HepG2 (cell line): ENCODE measurements around the gene FBXW12. TPM values are rescaled to one million over a fixed set of nuclear protein-coding genes. Genes with fewer than 3 reads are reported as not detected.

Source experiments
- DNMT1 ChIP-seq: sonication (generic); formaldehyde crosslinking; IDR thresholded peaks from 2 replicates; pipeline ENCODE4 v1.5.1; 2020; ENCODE audit warnings: mild to moderate bottlenecking, missing genetic modification reagents
- EED ChIP-seq: sonication (generic); formaldehyde crosslinking; IDR thresholded peaks from 2 replicates; pipeline ENCODE4 v1.5.0; 2020; ENCODE audit warnings: mild to moderate bottlenecking, missing genetic modification reagents
- FLYWCH1 ChIP-seq: sonication (generic); formaldehyde crosslinking; IDR thresholded peaks from 2 replicates; pipeline ENCODE4 v1.8.1; 2023; ENCODE audit warnings: mild to moderate bottlenecking, missing genetic modification reagents
- FOXK1 ChIP-seq: sonication (generic); formaldehyde crosslinking; IDR thresholded peaks from 2 replicates; pipeline ENCODE4 v1.4.0; 2020; ENCODE audit warnings: low read depth, missing genetic modification reagents, borderline replicate concordance
- GABPA ChIP-seq, 2 experiments: IDR thresholded peaks; 2 replicates each; pipeline ENCODE4 v1.6.1; 2011 to 2016; ENCODE audit warnings: low read depth in 2 of 2, low read length in 1 of 2, missing biosample characterization in 1 of 2, missing genetic modification characterization in 1 of 2
- HIVEP1 ChIP-seq: sonication (generic); formaldehyde crosslinking; IDR thresholded peaks from 2 replicates; pipeline ENCODE4 v1.4.0; 2020; ENCODE audit warnings: mild to moderate bottlenecking, missing genetic modification reagents
- IRF2 ChIP-seq: IDR thresholded peaks from 2 replicates; pipeline ENCODE4 v1.6.1; 2018; ENCODE audit warnings: missing genetic modification reagents, missing compliant biosample characterization
- NCOA1 ChIP-seq: sonication (generic); formaldehyde crosslinking; IDR thresholded peaks from 2 replicates; pipeline ENCODE4 v1.9.0; 2021; ENCODE audit warnings: missing genetic modification reagents
- NONO ChIP-seq, 2 experiments: fragments of 450-650 bp in 1 of 2; sonication (generic) in 1 of 2; formaldehyde crosslinking in 1 of 2; IDR thresholded peaks in 1 of 2; conservative IDR thresholded peaks in 1 of 2; 2 replicates each; pipeline versions ENCODE4 v1.6.1 to v1.8.0; 2017 to 2022; ENCODE audit warnings: mild to moderate bottlenecking in 1 of 2, missing genetic modification reagents in 1 of 2, moderate library complexity in 1 of 2
- NR2F1 ChIP-seq, 2 experiments: fragments of 450-650 bp in 1 of 2; formaldehyde crosslinking in 1 of 2; IDR thresholded peaks; 2 replicates each; pipeline versions ENCODE4 v1.5.0 to v1.6.1; 2016 to 2020; ENCODE audit warnings: mild to moderate bottlenecking in 1 of 2, missing compliant biosample characterization in 1 of 2, missing genetic modification reagents in 1 of 2, moderate library complexity in 1 of 2
- POLR2G ChIP-seq: fragments of 200-400 bp; formaldehyde crosslinking; IDR thresholded peaks from 2 replicates; pipeline ENCODE4 v1.6.1; 2018; ENCODE audit warnings: mild to moderate bottlenecking, low read depth, low read length, moderate library complexity
- RBM22 ChIP-seq: fragments of 200-400 bp; formaldehyde crosslinking; optimal IDR thresholded peaks from 2 replicates; pipeline ENCODE3; 2017; ENCODE audit warnings: mild to moderate bottlenecking, low read length, moderate library complexity
- SMAD1 ChIP-seq: sonication (generic); formaldehyde crosslinking; IDR thresholded peaks from 2 replicates; pipeline ENCODE4 v1.4.0; 2020; ENCODE audit warnings: missing genetic modification reagents, low read depth, mild to moderate bottlenecking, borderline replicate concordance
- TBX2 ChIP-seq: sonication (generic); formaldehyde crosslinking; IDR thresholded peaks from 2 replicates; pipeline ENCODE4 v1.5.0; 2020; ENCODE audit warnings: missing genetic modification reagents, mild to moderate bottlenecking, borderline replicate concordance
- ZBTB21 ChIP-seq: sonication (generic); formaldehyde crosslinking; IDR thresholded peaks from 2 replicates; pipeline ENCODE4 v1.4.0; 2020; ENCODE audit warnings: missing genetic modification reagents
- ZNF512 ChIP-seq: sonication (generic); formaldehyde crosslinking; IDR thresholded peaks from 2 replicates; pipeline ENCODE4 v1.4.0; 2020; ENCODE audit warnings: mild to moderate bottlenecking, missing genetic modification reagents
- ZNF552 ChIP-seq: sonication (generic); formaldehyde crosslinking; IDR thresholded peaks from 2 replicates; pipeline ENCODE4 v1.9.0; 2022; ENCODE audit warnings: missing genetic modification reagents, mild to moderate bottlenecking, borderline replicate concordance
- ZNF572 ChIP-seq: sonication (generic); formaldehyde crosslinking; IDR thresholded peaks from 2 replicates; pipeline ENCODE4 v1.5.1; 2020; ENCODE audit warnings: mild to moderate bottlenecking, missing genetic modification reagents
- ZNF660 ChIP-seq: sonication (generic); formaldehyde crosslinking; IDR thresholded peaks from 2 replicates; pipeline ENCODE4 v1.5.1; 2020; ENCODE audit warnings: mild to moderate bottlenecking, low read depth, missing genetic modification reagents, borderline replicate concordance
- ZNF691 ChIP-seq: sonication (generic); formaldehyde crosslinking; IDR thresholded peaks from 2 replicates; pipeline ENCODE4 v1.4.0; 2020; ENCODE audit warnings: missing genetic modification reagents, low read depth, mild to moderate bottlenecking, borderline replicate concordance
- ZXDC ChIP-seq: sonication (generic); formaldehyde crosslinking; IDR thresholded peaks from 2 replicates; pipeline ENCODE4 v1.5.0; 2020; ENCODE audit warnings: mild to moderate bottlenecking, missing genetic modification reagents
- polyA plus RNA-seq, 8 experiments: library from polyadenylated mRNA; depleted of rRNA in 3 of 8; stranded (reverse) in 7 of 8; unstranded in 1 of 8; fragments of >200 nt; fragmentation: Illumina TruSeq in 4 of 8; extraction: Trizol in 4 of 8; gene quantifications; 2 replicates each; pipeline versions ENCODE4 v1.2.1 to v1.2.3, GENCODE V29; 2011 to 2016; ENCODE audit warnings: low read depth in 4 of 8, missing spikeins in 1 of 8, mixed read lengths in 1 of 8; ENCODE audit not compliant: insufficient read depth in 1 of 8
- total RNA-seq, 5 experiments: library from RNA; depleted of rRNA; stranded (reverse); fragments of >200 nt; fragmentation: Illumina TruSeq; extraction: Trizol; gene quantifications; 2 replicates each; pipeline ENCODE4 v1.2.3, GENCODE V29; 2016; ENCODE audit warnings: low read depth in 1 of 5

Gene FBXW12
- total and polyA plus RNA-seq, 2 of the 13 experiments (the other 11 are each of a cell fraction or from before 2014, with no cell fraction given): not detected

- TF ChIP-seq ZNF660 (CRISPR knock-in tag): no peak
- TF ChIP-seq EED (CRISPR knock-in tag): no peak
- no peak for TF ChIP-seq FLYWCH1
- no peak for TF ChIP-seq ZNF572 (CRISPR knock-in tag)
- TF ChIP-seq SMAD1 (CRISPR knock-in tag): no peak
- TF ChIP-seq NR2F1 (CRISPR knock-in tag; IDR thresholded peaks at IDR 0.05): no peak
- TF ChIP-seq POLR2G: peak; percentile 46; the same call in 1 of the 2 replicates
- TF ChIP-seq RBM22: peak; percentile 64
- TF ChIP-seq FOXK1 (CRISPR knock-in tag): no peak
- no peak for TF ChIP-seq HIVEP1 (CRISPR knock-in tag)
- no peak for TF ChIP-seq GABPA (IDR thresholded peaks at IDR 0.05; ENCODE audit: low read depth, low read length)
- no peak for TF ChIP-seq GABPA (CRISPR knock-in tag; IDR thresholded peaks at IDR 0.05; ENCODE audit: low read depth)
- TF ChIP-seq ZNF691 (CRISPR knock-in tag): no peak
- no peak for TF ChIP-seq ZXDC (CRISPR knock-in tag)
- TF ChIP-seq ZNF552 (CRISPR knock-in tag): no peak
- TF ChIP-seq ZBTB21 (CRISPR knock-in tag): no peak
- no peak for TF ChIP-seq ZNF512 (CRISPR knock-in tag)
- no peak for TF ChIP-seq TBX2 (CRISPR knock-in tag)
- TF ChIP-seq NONO (IDR thresholded peaks at IDR 0.05): no peak
- TF ChIP-seq NONO (CRISPR knock-in tag; conservative IDR thresholded peaks at IDR 0.05): 0 out of 2 replicates have a peak, but pooled peaks have one; percentile 9
- no peak for TF ChIP-seq NCOA1 (CRISPR knock-in tag)
- TF ChIP-seq DNMT1 (CRISPR knock-in tag): no peak
- no peak for TF ChIP-seq IRF2 (CRISPR knock-in tag)
Observed at GRCh38 chr3:48413086-48413485, 41.1 kb downstream of the FBXW12 start (continued).
